ENCODE data around the gene IFNE. TPM values are rescaled to one million over a fixed set of nuclear protein-coding genes. Genes with fewer than 3 reads are reported as not detected.

The IFNE gene
- total and polyA plus RNA-seq, 2 donors (not counting 1 experiment from before 2014, with no cell fraction given), result 0.15 to 6.6 TPM

DNA sequence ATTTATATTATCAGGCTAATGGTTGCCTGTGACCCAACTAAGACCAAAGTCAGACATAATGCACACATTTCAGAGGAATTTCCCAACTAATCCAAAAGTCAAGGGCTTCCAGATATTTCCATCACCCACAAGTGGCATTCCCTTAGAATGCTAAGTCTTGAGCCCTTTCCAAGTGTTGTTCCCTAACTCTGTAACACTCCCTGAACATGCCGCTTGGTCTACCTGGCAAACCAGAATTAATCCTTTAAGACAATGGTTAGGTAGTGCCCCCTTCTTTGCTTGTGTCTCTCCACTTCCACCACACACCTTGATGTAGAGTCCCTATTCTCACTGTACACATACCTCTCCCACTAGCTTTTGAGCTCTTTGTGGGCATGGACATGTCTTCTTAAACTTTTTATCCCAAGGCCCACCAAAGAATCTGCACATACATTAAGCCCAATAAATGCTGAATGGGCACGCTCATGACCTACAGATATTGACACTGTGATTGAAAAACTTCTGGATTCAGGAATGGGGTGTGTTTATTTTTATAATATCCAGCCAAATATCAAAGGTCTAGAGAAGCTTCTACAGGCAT lies 37.8 kb upstream of the IFNE start:
- H3K9me3 ChIP-seq (ENCODE audit: control insufficient read depth, insufficient read depth, low read depth, low read length), result no peaks in the 10 kb centered on the region
- no peaks in the 10 kb centered on the region for H4K20me1 ChIP-seq (ENCODE audit: control insufficient read depth, extremely low read depth, insufficient read depth, low read length)
- H3K4me3 ChIP-seq (replicated peaks in 1 of 4; ENCODE audit: control extremely low read depth in 1 of 4, insufficient read depth in 1 of 4, low read depth in 3 of 4, low read length in 4 of 4), result no peak overlapping the region
- H3K27ac ChIP-seq (ENCODE audit: insufficient read depth, low read length), result no peak overlapping the region
- H3K4me1 ChIP-seq (ENCODE audit: control insufficient read depth, extremely low read depth, insufficient read depth, low read length), result no peaks in the 10 kb centered on the region
- H2AFZ ChIP-seq (ENCODE audit: low read length), result no peak overlapping the region
- H3K79me2 ChIP-seq (ENCODE audit: control insufficient read depth, insufficient read depth, low read length), result peaks cover 71% of the 10 kb centered on the region
- H3K27me3 ChIP-seq (ENCODE audit: control insufficient read depth, insufficient read depth, low read length), result no peaks in the 10 kb centered on the region
- H3K4me2 ChIP-seq (ENCODE audit: extremely low read depth, insufficient read depth, low read length), result no peak overlapping the region
- no peak overlapping the region for H3K9ac ChIP-seq (ENCODE audit: insufficient read depth, low read length)
- H3K36me3 ChIP-seq (ENCODE audit: control insufficient read depth, insufficient read depth, low read length), result no peaks in the 10 kb centered on the region
- TF ChIP-seq, protein P1, sequence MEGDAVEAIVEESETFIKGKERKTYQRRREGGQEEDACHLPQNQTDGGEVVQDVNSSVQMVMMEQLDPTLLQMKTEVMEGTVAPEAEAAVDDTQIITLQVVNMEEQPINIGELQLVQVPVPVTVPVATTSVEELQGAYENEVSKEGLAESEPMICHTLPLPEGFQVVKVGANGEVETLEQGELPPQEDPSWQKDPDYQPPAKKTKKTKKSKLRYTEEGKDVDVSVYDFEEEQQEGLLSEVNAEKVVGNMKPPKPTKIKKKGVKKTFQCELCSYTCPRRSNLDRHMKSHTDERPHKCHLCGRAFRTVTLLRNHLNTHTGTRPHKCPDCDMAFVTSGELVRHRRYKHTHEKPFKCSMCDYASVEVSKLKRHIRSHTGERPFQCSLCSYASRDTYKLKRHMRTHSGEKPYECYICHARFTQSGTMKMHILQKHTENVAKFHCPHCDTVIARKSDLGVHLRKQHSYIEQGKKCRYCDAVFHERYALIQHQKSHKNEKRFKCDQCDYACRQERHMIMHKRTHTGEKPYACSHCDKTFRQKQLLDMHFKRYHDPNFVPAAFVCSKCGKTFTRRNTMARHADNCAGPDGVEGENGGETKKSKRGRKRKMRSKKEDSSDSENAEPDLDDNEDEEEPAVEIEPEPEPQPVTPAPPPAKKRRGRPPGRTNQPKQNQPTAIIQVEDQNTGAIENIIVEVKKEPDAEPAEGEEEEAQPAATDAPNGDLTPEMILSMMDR (conservative IDR thresholded peaks at IDR 0.05 in 1 of 2, IDR thresholded peaks at IDR 0.05 in 1 of 2; ENCODE audit: low read depth in 1 of 2, low read length in 2 of 2), result no peak
- no peak for TF ChIP-seq EZH2 (IDR thresholded peaks at IDR 0.05; ENCODE audit: low read length, missing control alignments)
- DNase-seq (ENCODE audit: low read depth in 2 of 2), result no peak

DNA sequence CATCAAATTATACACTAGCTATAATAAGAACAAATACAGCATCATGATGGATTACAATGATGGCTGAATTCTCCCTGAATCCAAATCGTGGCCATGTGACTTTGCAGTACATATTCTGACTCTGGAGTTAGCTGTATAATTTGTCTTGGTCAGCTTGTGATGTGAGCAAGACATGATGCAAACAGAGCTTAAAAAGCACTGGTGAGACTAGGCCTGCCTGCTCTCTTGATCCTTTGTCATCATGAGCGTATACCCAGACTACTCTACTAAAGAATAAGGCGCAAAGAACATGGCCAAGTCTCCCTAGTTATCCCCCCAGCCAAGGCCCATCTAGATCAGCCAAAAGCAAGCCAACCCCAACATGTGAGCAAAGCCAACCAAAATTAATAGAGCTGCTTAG lies 34.7 kb upstream of the IFNE start:
- DNase-seq (ENCODE audit: low read depth in 2 of 2), result peak in 1 of 2 donors; percentile 42
- Histone ChIP-seq H4K20me1 (ENCODE audit: control insufficient read depth, extremely low read depth, insufficient read depth, low read length) (no peaks in the 10 kb centered on the region), H3K27me3 (ENCODE audit: control insufficient read depth, insufficient read depth, low read length) (no peaks in the 10 kb centered on the region), H3K4me1 (ENCODE audit: control insufficient read depth, extremely low read depth, insufficient read depth, low read length) (no peaks in the 10 kb centered on the region), H3K4me2 (ENCODE audit: extremely low read depth, insufficient read depth, low read length) (no peak overlapping the region), H3K9me3 (ENCODE audit: control insufficient read depth, insufficient read depth, low read depth, low read length) (no peaks in the 10 kb centered on the region), H3K9ac (ENCODE audit: insufficient read depth, low read length) (no peak overlapping the region), H2AFZ (ENCODE audit: low read length) (no peak overlapping the region), H3K36me3 (ENCODE audit: control insufficient read depth, insufficient read depth, low read length) (no peaks in the 10 kb centered on the region), H3K4me3 (replicated peaks in 1 of 4; ENCODE audit: control extremely low read depth in 1 of 4, insufficient read depth in 1 of 4, low read depth in 3 of 4, low read length in 4 of 4) (no peak overlapping the region), H3K79me2 (ENCODE audit: control insufficient read depth, insufficient read depth, low read length) (peaks cover 79% of the 10 kb centered on the region), H3K27ac (ENCODE audit: insufficient read depth, low read length) (no peak overlapping the region)
- no peak for TF ChIP-seq EZH2 (IDR thresholded peaks at IDR 0.05; ENCODE audit: low read length, missing control alignments)
- TF ChIP-seq, protein P1 (conservative IDR thresholded peaks at IDR 0.05 in 1 of 2, IDR thresholded peaks at IDR 0.05 in 1 of 2; ENCODE audit: low read depth in 1 of 2, low read length in 2 of 2), result no peak

DNA sequence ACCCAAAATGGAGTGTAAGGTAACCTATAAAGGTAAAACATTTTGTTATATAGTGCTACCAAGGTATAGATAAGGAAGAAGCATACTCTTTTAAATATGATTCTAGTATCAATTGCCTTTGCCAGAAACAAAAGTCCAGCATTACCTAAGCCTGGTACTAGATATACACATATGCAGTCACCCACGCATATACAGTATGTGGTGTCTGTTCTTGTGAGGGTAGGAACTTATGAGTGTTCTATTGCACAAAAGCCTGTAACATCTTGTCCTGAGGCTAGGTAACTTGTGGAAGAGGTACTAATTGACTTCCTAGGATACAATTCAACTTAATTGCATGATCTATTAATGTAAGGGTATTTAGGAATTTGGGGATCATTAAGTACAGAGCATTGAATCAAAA lies 31.3 kb upstream of the IFNE start:
- DNase-seq (ENCODE audit: low read depth in 2 of 2), result no peak
- peaks cover 84% of the 10 kb centered on the region for H3K79me2 ChIP-seq (ENCODE audit: control insufficient read depth, insufficient read depth, low read length)
- H3K4me1 ChIP-seq (ENCODE audit: control insufficient read depth, extremely low read depth, insufficient read depth, low read length), result no peaks in the 10 kb centered on the region

More for the DNA sequence above, 31.3 kb upstream of the IFNE start:
- Histone ChIP-seq H3K9me3 (ENCODE audit: control insufficient read depth, insufficient read depth, low read depth, low read length) (no peaks in the 10 kb centered on the region), H4K20me1 (ENCODE audit: control insufficient read depth, extremely low read depth, insufficient read depth, low read length) (no peaks in the 10 kb centered on the region), H3K27ac (ENCODE audit: insufficient read depth, low read length) (no peak overlapping the region), H3K27me3 (ENCODE audit: control insufficient read depth, insufficient read depth, low read length) (no peaks in the 10 kb centered on the region), H3K9ac (ENCODE audit: insufficient read depth, low read length) (no peak overlapping the region), H3K4me3 (replicated peaks in 1 of 4; ENCODE audit: control extremely low read depth in 1 of 4, insufficient read depth in 1 of 4, low read depth in 3 of 4, low read length in 4 of 4) (no peak overlapping the region), H2AFZ (ENCODE audit: low read length) (no peak overlapping the region), H3K4me2 (ENCODE audit: extremely low read depth, insufficient read depth, low read length) (no peak overlapping the region), H3K36me3 (ENCODE audit: control insufficient read depth, insufficient read depth, low read length) (no peaks in the 10 kb centered on the region)
- TF ChIP-seq EZH2 (IDR thresholded peaks at IDR 0.05; ENCODE audit: low read length, missing control alignments), result no peak
- TF ChIP-seq, protein P1 (conservative IDR thresholded peaks at IDR 0.05 in 1 of 2, IDR thresholded peaks at IDR 0.05 in 1 of 2; ENCODE audit: low read depth in 1 of 2, low read length in 2 of 2), result no peak

All from fibroblast of lung (primary cell).